Endothelial cell of umbilical vein (primary cell): Measurements from ENCODE around the gene SEH1L.

Experiments used
- CTCF ChIP-seq, 2 donors: IDR thresholded peaks; 1 replicate in 1 of 2; 2 replicates in 1 of 2; pipeline ENCODE4 v1.5.1; 2011; ENCODE audit warnings: low read length in 2 of 2, mild to moderate bottlenecking in 2 of 2, moderate library complexity in 2 of 2, control low read depth in 1 of 2, inconsistent platforms in 1 of 2, low read depth in 1 of 2; ENCODE audit not compliant: insufficient read depth in 1 of 2; ENCODE audit errors: extremely low read depth in 1 of 2
- EZH2 ChIP-seq: IDR thresholded peaks from 2 replicates; pipeline ENCODE4 v1.6.1; 2012; ENCODE audit warnings: borderline replicate concordance, low read depth, mild to moderate bottlenecking, moderate library complexity, low read length, inconsistent platforms; ENCODE audit not compliant: severe bottlenecking
- POLR2AphosphoS5 ChIP-seq: IDR thresholded peaks from 2 replicates; pipeline ENCODE4 v1.6.1; 2012; ENCODE audit warnings: low read depth, mild to moderate bottlenecking, control low read depth, low read length, moderate library complexity; ENCODE audit not compliant: insufficient read depth

DNA sequence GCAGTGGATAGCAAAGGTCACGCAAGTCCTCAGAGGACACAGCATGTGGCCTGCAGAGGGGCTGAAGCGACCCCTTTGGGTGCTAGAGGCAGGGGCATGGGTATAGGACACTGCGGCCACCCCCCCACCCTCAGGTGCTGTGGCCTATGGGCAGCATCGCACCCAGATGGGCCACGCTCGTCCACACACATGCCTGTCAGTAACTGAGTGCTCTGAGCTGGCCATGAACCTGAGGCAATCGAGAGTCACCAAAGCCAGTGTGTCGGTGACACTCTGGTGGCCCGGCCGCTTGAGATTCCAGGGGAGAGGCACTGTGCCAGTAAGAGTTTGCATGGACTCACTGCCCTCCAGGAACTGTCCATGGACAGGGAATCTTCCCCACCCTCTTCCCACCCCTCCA is 41.0 kb upstream of the SEH1L start:
- no peak for TF ChIP-seq CTCF (IDR thresholded peaks at IDR 0.05; ENCODE audit: extremely low read depth in 1 of 2, insufficient read depth in 1 of 2, low read depth in 1 of 2, low read length in 2 of 2)
- TF ChIP-seq EZH2: no peak
- no peak for TF ChIP-seq POLR2AphosphoS5
